Cardiac muscle cell (in vitro differentiated cells and primary cell): Measurements from ENCODE around the gene AMD1. TPM values are rescaled to one million over a fixed set of nuclear protein-coding genes. Genes with fewer than 3 reads are reported as not detected.
"Not testable (repeated sequence)": the region's sequence is repeated elsewhere in the genome, so short reads cannot be mapped to it uniquely, and the experiment has no call there.

Experiments
- DNase-seq, 2 donors: peaks; one replicate each; pipeline versions ENCODE4 v3.0.0 to v3.0.0-alpha.2; 2010 to 2017; ENCODE audit warnings: low read depth in 1 of 2, low spot score in 1 of 2
- H3K27ac ChIP-seq: fragments of 200-600 bp; sonication (generic); 2 replicates; pipeline ENCODE4 v1.5.1; 2016
- H3K27me3 ChIP-seq: fragments of 200-600 bp; sonication (generic); 2 replicates; pipeline ENCODE4 v1.6.0; 2016; ENCODE audit warnings: control low read depth
- H3K36me3 ChIP-seq: fragments of 200-600 bp; sonication (generic); 2 replicates; pipeline ENCODE4 v1.5.1; 2016; ENCODE audit warnings: control low read depth
- H3K4me1 ChIP-seq: fragments of 200-600 bp; sonication (generic); 2 replicates; pipeline ENCODE4 v1.8.1; 2017; ENCODE audit warnings: low read depth, mild to moderate bottlenecking, mixed run types
- H3K4me3 ChIP-seq: fragments of 200-600 bp; sonication (generic); 2 replicates; pipeline ENCODE4 v1.5.1; 2016; ENCODE audit warnings: mild to moderate bottlenecking
- H3K9me3 ChIP-seq: fragments of 200-600 bp; sonication (generic); 2 replicates; pipeline ENCODE4 v1.5.1; 2017; ENCODE audit warnings: low read depth, mild to moderate bottlenecking, control low read depth
- polyA plus RNA-seq: library from polyadenylated mRNA; unstranded; fragments of >200 nt; fragmentation: Nextera tagmentation; extraction: Ambion mirVana; gene quantifications from 2 replicates; pipeline ENCODE4 v1.2.1, GENCODE V29; 2016
- total RNA-seq: library from RNA; depleted of rRNA; stranded (reverse); fragments of >200 nt; gene quantifications from 2 replicates; pipeline ENCODE4 v1.2.3, GENCODE V29; 2016
- TF ChIP-seq, protein P1 (sequence below): IDR thresholded peaks from 2 replicates; pipeline ENCODE4 v1.5.1; 2012; ENCODE audit warnings: low read depth, mild to moderate bottlenecking, low read length

Gene AMD1
- total RNA-seq (29.7 and 48.2 TPM in 2 replicates), polyA plus RNA-seq (45.1 and 47.0 TPM in 2 replicates)

DNA sequence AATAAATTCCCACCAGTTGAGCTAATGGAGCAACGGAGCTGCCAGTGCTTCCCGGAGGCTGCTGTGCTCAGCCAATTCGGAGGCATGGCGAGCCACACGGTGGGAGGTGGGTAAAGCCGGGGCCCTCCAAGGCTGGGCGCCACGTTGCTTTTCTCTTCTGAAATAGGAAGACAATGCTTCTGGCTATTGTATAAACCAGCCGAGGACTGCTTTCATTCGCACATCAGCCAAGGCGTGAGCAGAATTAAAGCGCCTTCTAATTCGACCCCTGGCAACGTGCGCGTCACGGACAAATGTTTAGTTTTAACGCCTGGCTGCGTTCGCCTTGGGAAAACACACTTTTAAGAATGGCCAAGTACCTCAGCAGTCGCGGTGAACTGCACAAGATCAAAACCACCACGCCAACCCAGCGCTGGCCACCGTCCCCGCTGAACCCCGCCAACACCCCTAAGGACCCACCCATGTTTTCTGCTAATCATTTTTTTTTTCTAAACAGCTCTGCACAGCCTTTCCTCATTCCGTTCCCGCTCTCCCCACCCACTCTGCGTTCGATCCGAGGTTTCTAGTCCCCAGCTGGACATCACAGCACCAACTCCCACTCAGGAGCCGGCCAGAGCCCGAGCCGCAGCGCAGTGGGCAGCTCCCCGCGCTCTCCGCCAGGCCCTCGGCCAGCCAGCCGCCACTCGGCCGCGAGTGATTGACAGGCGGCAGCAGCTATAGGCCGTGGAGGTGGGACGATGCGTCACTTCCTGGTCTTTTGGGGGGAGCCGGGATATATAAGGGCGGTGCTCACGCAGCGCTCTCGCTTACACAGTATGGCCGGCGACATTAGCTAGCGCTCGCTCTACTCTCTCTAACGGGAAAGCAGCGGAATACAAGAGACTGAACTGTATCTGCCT lies at the start of gene AMD1:
Gene AMD1, plus strand, starts transcription at position 805 of the 899 bp plus-strand sequence. CDS start 321 bp downstream, outside the sequence.
- Histone ChIP-seq H3K27ac (peak within 1 kb of the TSS; percentile 87), H3K9me3 (no peaks in the 10 kb centered on the region), H3K4me3 (peak within 1 kb of the TSS; percentile 79), H3K36me3 (no peaks in the 10 kb centered on the region), H3K4me1 (peaks cover 22% of the 10 kb centered on the region), H3K27me3 (no peaks in the 10 kb centered on the region)
- DNase-seq: peak; percentile 98 to 99
- TF ChIP-seq, protein P1, sequence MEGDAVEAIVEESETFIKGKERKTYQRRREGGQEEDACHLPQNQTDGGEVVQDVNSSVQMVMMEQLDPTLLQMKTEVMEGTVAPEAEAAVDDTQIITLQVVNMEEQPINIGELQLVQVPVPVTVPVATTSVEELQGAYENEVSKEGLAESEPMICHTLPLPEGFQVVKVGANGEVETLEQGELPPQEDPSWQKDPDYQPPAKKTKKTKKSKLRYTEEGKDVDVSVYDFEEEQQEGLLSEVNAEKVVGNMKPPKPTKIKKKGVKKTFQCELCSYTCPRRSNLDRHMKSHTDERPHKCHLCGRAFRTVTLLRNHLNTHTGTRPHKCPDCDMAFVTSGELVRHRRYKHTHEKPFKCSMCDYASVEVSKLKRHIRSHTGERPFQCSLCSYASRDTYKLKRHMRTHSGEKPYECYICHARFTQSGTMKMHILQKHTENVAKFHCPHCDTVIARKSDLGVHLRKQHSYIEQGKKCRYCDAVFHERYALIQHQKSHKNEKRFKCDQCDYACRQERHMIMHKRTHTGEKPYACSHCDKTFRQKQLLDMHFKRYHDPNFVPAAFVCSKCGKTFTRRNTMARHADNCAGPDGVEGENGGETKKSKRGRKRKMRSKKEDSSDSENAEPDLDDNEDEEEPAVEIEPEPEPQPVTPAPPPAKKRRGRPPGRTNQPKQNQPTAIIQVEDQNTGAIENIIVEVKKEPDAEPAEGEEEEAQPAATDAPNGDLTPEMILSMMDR: no peak

- Histone ChIP-seq H3K9me3 (no peaks in the 10 kb centered on the region), H3K36me3 (no peaks in the 10 kb centered on the region), H3K4me1 (no peaks in the 10 kb centered on the region), H3K27me3 (no peaks in the 10 kb centered on the region), H3K4me3 (no peak overlapping the region), H3K27ac (no peak overlapping the region)
- TF ChIP-seq, protein P1: no peak
- DNase-seq: no peak
Observed at GRCh38 chr6:110826236-110827129, 48.1 kb upstream of the AMD1 start.

- no peak for DNase-seq
- TF ChIP-seq, protein P1: no peak
Observed at GRCh38 chr6:110828396-110828795, 46.2 kb upstream of the AMD1 start.

GRCh38 chr6:110831405-110831804 lies 43.2 kb upstream of the AMD1 start:
- Histone ChIP-seq H3K36me3 (no peaks in the 10 kb centered on the region), H3K4me3 (no peak overlapping the region), H3K27me3 (no peaks in the 10 kb centered on the region), H3K27ac (no peak overlapping the region), H3K9me3 (no peaks in the 10 kb centered on the region), H3K4me1 (no peaks in the 10 kb centered on the region)
- no peak for DNase-seq
- TF ChIP-seq, protein P1: no peak

More at GRCh38 chr6:110828396-110828795, 46.2 kb upstream of the AMD1 start:
- H3K4me1 ChIP-seq: no peaks in the 10 kb centered on the region
- H3K36me3 ChIP-seq: no peaks in the 10 kb centered on the region
- H3K9me3 ChIP-seq: no peaks in the 10 kb centered on the region
- no peak overlapping the region for H3K27ac ChIP-seq
- no peaks in the 10 kb centered on the region for H3K27me3 ChIP-seq
- H3K4me3 ChIP-seq: no peak overlapping the region

GRCh38 chr6:110833831-110834230 lies 40.8 kb upstream of the AMD1 start:
- Histone ChIP-seq H3K27ac (no peak overlapping the region), H3K4me1 (no peaks in the 10 kb centered on the region), H3K27me3 (no peaks in the 10 kb centered on the region), H3K36me3 (no peaks in the 10 kb centered on the region), H3K9me3 (no peaks in the 10 kb centered on the region), H3K4me3 (no peak overlapping the region)
- DNase-seq: no peak
- TF ChIP-seq, protein P1: no peak

- not testable (repeated sequence) for H3K4me1 ChIP-seq, H3K4me3 ChIP-seq, H3K27me3 ChIP-seq, H3K9me3 ChIP-seq, H3K27ac ChIP-seq, H3K36me3 ChIP-seq
- peak in 1 of 2 donors; percentile 19 for DNase-seq
Observed at GRCh38 chr6:110835751-110836150, 38.8 kb upstream of the AMD1 start.
